Spinal cord (tissue), 10 donors: ENCODE measurements around the gene TMEM8B. TPM values are rescaled to one million over a fixed set of nuclear protein-coding genes. Genes with fewer than 3 reads are reported as not detected.

ENCODE experiments used
- DNase-seq, 6 donors: peaks; one replicate each; pipeline versions ENCODE4 v3.0.0 to v3.0.0-alpha.2; 2013 to 2015; ENCODE audit warnings: low spot score in 6 of 6, low read depth in 4 of 6
- H3K27ac ChIP-seq: one replicate; pipeline ENCODE4 v1.5.1; 2013; ENCODE audit warnings: low read depth, low read length, control low read depth
- H3K27me3 ChIP-seq: one replicate; pipeline ENCODE4 v1.6.1; 2013; ENCODE audit warnings: low read length; ENCODE audit not compliant: control insufficient read depth, insufficient read depth
- H3K36me3 ChIP-seq: one replicate; pipeline ENCODE4 v1.6.1; 2013; ENCODE audit warnings: low read length; ENCODE audit not compliant: control insufficient read depth, insufficient read depth
- H3K4me1 ChIP-seq: one replicate; pipeline ENCODE4 v1.6.1; 2013; ENCODE audit warnings: low read length; ENCODE audit not compliant: control insufficient read depth, insufficient read depth
- H3K4me3 ChIP-seq: one replicate; pipeline ENCODE4 v1.5.1; 2013; ENCODE audit warnings: low read depth, low read length, control low read depth
- H3K9me3 ChIP-seq: one replicate; pipeline ENCODE4 v1.6.1; 2013; ENCODE audit warnings: low read length; ENCODE audit not compliant: control insufficient read depth, insufficient read depth
- WGBS: methylation state at CpG from one replicate; pipeline ENCODE4 v1.1.5; 2013; ENCODE audit warnings: missing lambda C conversion rate; ENCODE audit not compliant: insufficient coverage; 5-methylcytosine and 5-hydroxymethylcytosine counted together
- polyA plus RNA-seq, 2 donors: library from polyadenylated mRNA; unstranded; fragments of 120-200 nt; gene quantifications; one replicate each; pipeline ENCODE4 v1.2.1, GENCODE V29; 2013; ENCODE audit not compliant: insufficient read length in 2 of 2
- total RNA-seq, 2 donors: library from RNA; depleted of rRNA in 1 of 2; stranded (reverse); fragments of 120-200 nt in 1 of 2; fragments of >200 nt in 1 of 2; gene quantifications; one replicate each; pipeline versions ENCODE4 v1.2.3 to v1.2.4, GENCODE V29; 2013 to 2014
- donor health status: healthy.

TMEM8B gene
- total and polyA plus RNA-seq, 4 donors = 7.3 to 58.8 (median 34.1) TPM

DNA sequence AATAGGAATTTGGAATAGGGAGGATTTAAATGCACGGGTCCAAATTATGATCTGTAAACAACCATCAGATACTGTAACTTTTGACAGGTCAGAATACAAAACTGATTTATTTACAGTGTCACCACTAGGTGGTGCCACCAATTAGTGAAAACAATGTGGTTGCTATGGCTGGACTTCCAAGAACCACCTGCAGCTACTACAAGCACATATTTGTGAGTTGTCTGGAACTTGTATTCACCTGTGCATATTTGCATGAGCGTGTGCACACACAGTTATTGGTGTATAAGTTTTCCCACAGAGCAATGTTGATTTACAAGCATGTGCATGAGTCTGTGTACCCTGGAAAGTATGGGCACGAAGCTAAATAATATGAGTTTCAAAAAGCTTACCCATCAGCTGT lies 74.0 kb downstream of the TMEM8B start:
- Histone ChIP-seq H3K9me3 (no peaks in the 10 kb centered on the region), H3K36me3 (no peaks in the 10 kb centered on the region), H3K4me1 (peaks cover 40% of the 10 kb centered on the region), H3K27ac (no peak overlapping the region), H3K27me3 (no peaks in the 10 kb centered on the region), H3K4me3 (no peak overlapping the region)
- WGBS = 30% methylated on average over 2 of the region's 3 CpGs
- peak in 2 of 6 donors; percentile 74 to 85 for DNase-seq

- Histone ChIP-seq H3K27me3 (peaks cover 2% of the 10 kb centered on the region), H3K9me3 (no peaks in the 10 kb centered on the region), H3K4me3 (no peak overlapping the region), H3K36me3 (no peaks in the 10 kb centered on the region), H3K4me1 (peaks cover 52% of the 10 kb centered on the region), H3K27ac (no peak overlapping the region)
- DNase-seq = no peak
- WGBS = 62% methylated on average over 4 of the region's 8 CpGs
Measured at GRCh38 chr9:35904338-35904737, 75.3 kb downstream of the TMEM8B start.

- peak overlapping the region; percentile 96 for H3K27ac ChIP-seq
- peaks cover 60% of the 10 kb centered on the region for H3K4me1 ChIP-seq
- peaks cover 2% of the 10 kb centered on the region for H3K27me3 ChIP-seq
- 76% methylated on average over 8 of the region's 8 CpGs for WGBS
- no peak overlapping the region for H3K4me3 ChIP-seq
- H3K36me3 ChIP-seq = peaks cover 2% of the 10 kb centered on the region
- DNase-seq = no peak
- no peaks in the 10 kb centered on the region for H3K9me3 ChIP-seq
Measured at GRCh38 chr9:35905051-35905781, 76.2 kb downstream of the TMEM8B start.

DNA sequence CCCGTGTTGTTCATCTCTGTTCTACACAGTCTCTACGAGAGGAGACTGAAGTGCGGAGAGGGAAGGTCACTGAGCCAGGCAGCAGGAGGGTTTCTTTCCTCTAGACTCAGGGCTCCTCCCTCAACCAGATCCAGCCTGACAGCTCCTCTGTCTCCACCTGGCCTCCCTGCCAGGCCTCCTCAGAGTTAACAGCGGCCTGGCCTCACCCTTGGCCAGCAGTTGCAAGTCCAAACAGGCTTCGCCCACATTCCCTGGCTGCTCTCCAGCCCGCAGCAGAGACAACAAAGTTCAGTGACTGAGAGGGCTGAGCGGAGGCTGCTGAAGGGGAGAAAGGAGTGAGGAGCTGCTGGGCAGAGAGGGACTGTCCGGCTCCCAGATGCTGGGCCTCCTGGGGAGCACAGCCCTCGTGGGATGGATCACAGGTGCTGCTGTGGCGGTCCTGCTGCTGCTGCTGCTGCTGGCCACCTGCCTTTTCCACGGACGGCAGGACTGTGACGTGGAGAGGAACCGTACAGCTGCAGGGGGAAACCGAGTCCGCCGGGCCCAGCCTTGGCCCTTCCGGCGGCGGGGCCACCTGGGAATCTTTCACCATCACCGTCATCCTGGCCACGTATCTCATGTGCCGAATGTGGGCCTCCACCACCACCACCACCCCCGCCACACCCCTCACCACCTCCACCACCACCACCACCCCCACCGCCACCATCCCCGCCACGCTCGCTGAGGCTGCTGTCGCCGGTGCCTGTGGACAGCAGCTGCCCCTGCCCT lies 77.1 kb downstream of the TMEM8B start, which contains the start of gene HRCT1:
TSS of gene HRCT1 (plus strand) at position 291 of the 768 bp plus-strand sequence. CDS start at position 377, 86 bp downstream.
- Histone ChIP-seq H3K4me1 (peaks cover 60% of the 10 kb centered on the region), H3K9me3 (no peaks in the 10 kb centered on the region), H3K27ac (peak within 1 kb of the TSS; percentile 96), H3K36me3 (peaks cover 3% of the 10 kb centered on the region), H3K4me3 (no peak within 1 kb of the TSS), H3K27me3 (peaks cover 2% of the 10 kb centered on the region)
- peak in 4 of 6 donors; percentile 42 to 89 (median 54) for DNase-seq
- 50% methylated on average over 11 of the region's 30 CpGs for WGBS

DNA sequence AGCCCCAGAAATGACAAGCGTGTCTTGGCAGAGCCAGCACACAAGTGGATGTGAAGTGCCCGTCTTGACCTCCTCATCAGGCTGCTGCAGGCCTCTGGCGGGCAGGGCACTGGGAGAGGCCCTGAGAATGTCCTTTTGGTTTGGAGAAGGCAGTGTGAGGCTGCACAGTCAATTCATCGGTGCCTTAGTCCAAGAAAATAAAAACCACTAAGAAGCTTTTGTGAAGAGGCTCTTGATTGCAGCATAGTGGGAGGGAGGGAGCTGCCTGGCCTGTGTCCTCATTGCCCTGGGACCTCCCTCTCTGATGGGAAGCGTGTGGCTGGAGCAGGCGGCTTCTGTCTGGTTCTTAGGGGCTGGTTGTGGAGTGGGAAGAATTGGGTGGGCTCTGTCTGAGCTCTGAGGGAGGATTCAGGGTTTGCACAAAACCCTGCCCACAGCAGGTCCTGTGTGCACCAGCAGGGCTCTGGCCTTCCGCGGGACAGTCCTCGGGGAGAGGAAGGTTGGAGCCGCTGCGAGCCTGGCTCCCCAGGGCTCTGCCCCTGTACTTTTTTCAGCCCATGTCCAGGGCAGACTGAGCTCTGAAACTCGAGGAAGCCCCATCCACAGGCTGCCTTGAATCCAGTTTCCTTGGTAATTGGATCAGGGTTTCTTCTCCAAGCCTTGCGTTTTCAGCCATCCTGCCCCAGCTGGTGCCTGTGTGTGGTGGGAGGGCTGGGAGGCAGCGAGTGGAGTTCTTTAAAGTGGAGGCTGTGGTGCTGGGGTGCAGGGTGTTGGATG lies 78.1 kb downstream of the TMEM8B start:
- H3K4me3 ChIP-seq = no peak overlapping the region
- peaks cover 2% of the 10 kb centered on the region for H3K27me3 ChIP-seq
- peak in 1 of 6 donors; percentile 72 for DNase-seq
- peak overlapping the region; percentile 96 for H3K27ac ChIP-seq
- peaks cover 3% of the 10 kb centered on the region for H3K36me3 ChIP-seq
- WGBS = 41% methylated on average over 13 of the region's 14 CpGs
- no peaks in the 10 kb centered on the region for H3K9me3 ChIP-seq
- peaks cover 60% of the 10 kb centered on the region for H3K4me1 ChIP-seq

GRCh38 chr9:35907711-35908503 lies 78.9 kb downstream of the TMEM8B start:
- H3K4me3 ChIP-seq = no peak overlapping the region
- H3K9me3 ChIP-seq = no peaks in the 10 kb centered on the region
- peaks cover 3% of the 10 kb centered on the region for H3K36me3 ChIP-seq
- peak overlapping the region; percentile 96 for H3K27ac ChIP-seq
- peaks cover 2% of the 10 kb centered on the region for H3K27me3 ChIP-seq
- WGBS = 26% methylated on average over 7 of the region's 13 CpGs
- H3K4me1 ChIP-seq = peaks cover 62% of the 10 kb centered on the region
- DNase-seq = peak in 3 of 6 donors; percentile 38 to 91 (median 79)

DNA sequence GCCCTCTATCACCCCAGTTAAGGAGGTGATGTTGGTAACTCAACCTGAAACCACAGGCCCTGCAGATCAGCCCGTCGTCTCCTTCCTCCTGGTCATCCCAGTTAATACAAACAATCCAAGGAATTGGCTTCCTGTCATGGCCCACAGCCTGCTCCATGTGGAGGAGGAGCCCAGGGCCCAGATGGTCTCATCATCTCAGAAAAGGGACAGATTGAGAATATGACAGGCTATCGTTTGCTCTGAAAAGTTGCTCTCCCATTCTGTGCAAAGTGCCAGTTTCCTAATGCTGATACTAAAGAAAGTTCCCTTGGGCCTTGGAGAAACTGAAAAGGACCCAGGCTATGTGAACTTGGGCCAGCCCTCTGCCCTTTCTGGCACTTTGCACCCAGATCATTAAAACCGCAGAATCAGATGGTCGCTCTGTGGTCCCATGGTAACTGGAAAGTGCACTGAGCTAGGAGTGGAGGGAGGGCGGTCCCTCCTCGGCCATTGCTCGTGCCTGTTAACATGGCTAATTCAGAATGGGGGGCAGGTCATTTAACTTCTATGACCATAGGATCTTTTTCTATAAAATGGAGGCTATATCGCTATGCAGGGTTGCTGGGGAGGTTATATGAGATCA lies 79.6 kb downstream of the TMEM8B start:
- peak in 2 of 6 donors; percentile 39 to 89 for DNase-seq
- Histone ChIP-seq H3K4me1 (peaks cover 64% of the 10 kb centered on the region), H3K36me3 (peaks cover 3% of the 10 kb centered on the region), H3K27ac (peak overlapping the region; percentile 96), H3K4me3 (no peak overlapping the region), H3K27me3 (peaks cover 2% of the 10 kb centered on the region), H3K9me3 (no peaks in the 10 kb centered on the region)
- 62% methylated on average over 4 of the region's 9 CpGs for WGBS

GRCh38 chr9:35909274-35909673 lies 80.2 kb downstream of the TMEM8B start, which contains the start of gene SPAAR:
Gene SPAAR, plus strand, starts transcription at chr9:35909490. Its CDS starts 974 bp downstream, at chr9:35910464.
- no peak for DNase-seq
- Histone ChIP-seq H3K4me1 (peaks cover 62% of the 10 kb centered on the region), H3K27me3 (peaks cover 2% of the 10 kb centered on the region), H3K4me3 (no peak within 1 kb of the TSS), H3K36me3 (peaks cover 3% of the 10 kb centered on the region), H3K9me3 (no peaks in the 10 kb centered on the region), H3K27ac (peak within 1 kb of the TSS; percentile 96)
- WGBS = 81% methylated on average over 11 of the region's 11 CpGs
